Upper lobe of left lung (tissue), 4 donors: ENCODE results near the gene FLYWCH2.

Source experiments
- CTCF ChIP-seq, 6 experiments: fragments of 450-650 bp in 4 of 6; fragments of 200-600 bp in 2 of 6; sonication (generic) in 2 of 6; IDR thresholded peaks; one replicate each; pipeline ENCODE4 v1.5.1; 2016 to 2019; ENCODE audit warnings: antibody characterized with exemption in 6 of 6
- POLR2A ChIP-seq, 4 donors: fragments of 450-650 bp; IDR thresholded peaks; one replicate each; pipeline ENCODE4 v1.5.1; 2016 to 2017; ENCODE audit warnings: antibody characterized with exemption in 4 of 4, mild to moderate bottlenecking in 2 of 4

- no peak for TF ChIP-seq CTCF (IDR thresholded peaks at IDR 0.05)
- TF ChIP-seq POLR2A (IDR thresholded peaks at IDR 0.05), result no peak
Measured at GRCh38 chr16:2896480-2897010, 13.5 kb downstream of the FLYWCH2 start.
